B cell (primary cell): Measurements from ENCODE around the gene TRAPPC14. TPM values are rescaled to one million over a fixed set of nuclear protein-coding genes. Genes with fewer than 3 reads are reported as not detected.

Experiments
- ATAC-seq: fragments of 200-7000 bp; cut with Tn5 transposase; one replicate; pipeline ENCODE4 v1.10.0; 2021; ENCODE audit warnings: low read depth, mild to moderate bottlenecking, moderate number of reproducible peaks, moderate library complexity
- CTCF ChIA-PET: fragments of 350-600 bp; sonication (Branson Sonifier 250); formaldehyde crosslinking; loops from one replicate; lab custom pipeline; 2021; ENCODE audit warnings: antibody characterized with exemption, inconsistent platforms; lab: Charles Lee
- POLR2A ChIA-PET: fragments of 350-600 bp; sonication (Branson Sonifier 250); formaldehyde crosslinking; loops from one replicate; lab custom pipeline; 2021; ENCODE audit warnings: antibody characterized with exemption; lab: Charles Lee
- DNase-seq: peaks from one replicate; pipeline ENCODE4 v3.0.0; 2013
- H2AFZ ChIP-seq: 2 replicates; pipeline ENCODE4 v1.6.1; 2012; ENCODE audit warnings: mild to moderate bottlenecking, low read depth, low read length; ENCODE audit not compliant: insufficient read depth, poor library complexity, severe bottlenecking
- H3K27ac ChIP-seq, 2 donors: 1 replicate in 1 of 2; 2 replicates in 1 of 2; pipeline ENCODE4 v1.5.1; 2012 to 2013; ENCODE audit warnings: low read length in 2 of 2, mild to moderate bottlenecking in 2 of 2, moderate library complexity in 1 of 2
- H3K27me3 ChIP-seq, 4 experiments: fragments of 200-600 bp in 1 of 4; sonication (generic) in 1 of 4; replicated peaks in 1 of 4; 1 replicate in 2 of 4; 2 replicates in 2 of 4; pipeline versions ENCODE4 v1.6.1 to v1.7.0; 2013 to 2016; ENCODE audit warnings: low read length in 3 of 4, mild to moderate bottlenecking in 2 of 4, mixed read lengths in 1 of 4, moderate library complexity in 1 of 4; ENCODE audit not compliant: insufficient read depth in 4 of 4, control insufficient read depth in 3 of 4; ENCODE audit errors: control extremely low read depth in 1 of 4
- H3K36me3 ChIP-seq, 2 experiments: replicated peaks in 1 of 2; 1 replicate in 1 of 2; 2 replicates in 1 of 2; pipeline versions ENCODE4 v1.6.1 to v1.7.1; 2013; ENCODE audit warnings: low read length in 1 of 2; ENCODE audit not compliant: insufficient read depth in 2 of 2, control insufficient read depth in 1 of 2; ENCODE audit errors: control extremely low read depth in 1 of 2, extremely low read depth in 1 of 2
- H3K4me1 ChIP-seq, 2 donors: fragments of 200-600 bp in 1 of 2; sonication (generic) in 1 of 2; 1 replicate in 1 of 2; 2 replicates in 1 of 2; pipeline versions ENCODE4 v1.5.1 to v1.6.1; 2013 to 2017; ENCODE audit warnings: low read length in 2 of 2; ENCODE audit not compliant: control insufficient read depth in 2 of 2, insufficient read depth in 2 of 2
- H3K4me2 ChIP-seq: replicated peaks from 2 replicates; pipeline ENCODE3; 2012; ENCODE audit warnings: mild to moderate bottlenecking, low read depth, low read length; ENCODE audit not compliant: poor library complexity, severe bottlenecking
- H3K4me3 ChIP-seq, 5 experiments: fragments of 200-600 bp in 1 of 5; sonication (generic) in 1 of 5; 1 replicate in 3 of 5; 2 replicates in 2 of 5; pipeline versions ENCODE4 v1.5.1 to v1.7.0; 2011 to 2016; ENCODE audit warnings: low read length in 4 of 5, mild to moderate bottlenecking in 4 of 5, low read depth in 2 of 5, control low read depth in 1 of 5, moderate library complexity in 1 of 5; ENCODE audit not compliant: insufficient read depth in 1 of 5; ENCODE audit errors: control extremely low read depth in 1 of 5, extremely low read depth in 1 of 5
- H3K79me2 ChIP-seq: fragments of 200-600 bp; sonication (generic); one replicate; pipeline ENCODE4 v1.6.0; 2016; ENCODE audit warnings: low read length; ENCODE audit not compliant: control insufficient read depth, insufficient read depth
- H3K9ac ChIP-seq: fragments of 200-600 bp; sonication (generic); 2 replicates; pipeline ENCODE4 v1.6.1; 2017; ENCODE audit warnings: mild to moderate bottlenecking, low read length, moderate library complexity
- H3K9me3 ChIP-seq, 3 donors: one replicate each; pipeline versions ENCODE4 v1.6.1 to v1.7.1; 2013; ENCODE audit warnings: low read length in 2 of 3; ENCODE audit not compliant: control insufficient read depth in 2 of 3, insufficient read depth in 1 of 3; ENCODE audit errors: control extremely low read depth in 1 of 3
- H4K20me1 ChIP-seq: 2 replicates; pipeline ENCODE4 v1.6.0; 2012; ENCODE audit warnings: mild to moderate bottlenecking, low read length; ENCODE audit not compliant: insufficient read depth, control insufficient read depth, poor library complexity, severe bottlenecking
- H3K27ac Mint-ChIP-seq: one replicate; pipeline ENCODE4 v1.8.0; 2021; ENCODE audit warnings: mixed read lengths
- H3K27me3 Mint-ChIP-seq: one replicate; pipeline ENCODE4 v1.8.0; 2021; ENCODE audit warnings: mixed read lengths
- H3K4me1 Mint-ChIP-seq: one replicate; pipeline ENCODE4 v1.8.0; 2021; ENCODE audit warnings: mixed read lengths
- H3K4me3 Mint-ChIP-seq: one replicate; pipeline ENCODE4 v1.8.0; 2021; ENCODE audit warnings: mixed read lengths
- H3K9me3 Mint-ChIP-seq: one replicate; pipeline ENCODE4 v1.8.0; 2022; ENCODE audit warnings: mixed read lengths; ENCODE audit not compliant: insufficient read depth
- EZH2 ChIP-seq: IDR thresholded peaks from 2 replicates; pipeline ENCODE4 v1.6.1; 2012; ENCODE audit warnings: borderline replicate concordance, low read depth, mild to moderate bottlenecking, moderate library complexity, low read length; ENCODE audit not compliant: insufficient read depth, poor library complexity, severe bottlenecking
- WGBS: methylation state at CpG from one replicate; pipeline ENCODE4 v1.1.5; 2013; ENCODE audit warnings: missing lambda C conversion rate; ENCODE audit not compliant: insufficient coverage; 5-methylcytosine and 5-hydroxymethylcytosine counted together
- intact Hi-C: fragments of 100-400 bp; cut with micrococcal nuclease; formaldehyde crosslinking; loops from one replicate; pipeline ENCODE4 v1.10.0; 2022
- polyA plus RNA-seq: library from polyadenylated mRNA; depleted of rRNA; stranded (reverse); fragments of >200 nt; gene quantifications from 2 replicates; pipeline ENCODE4 v1.2.3, GENCODE V29; 2012
- total RNA-seq, 2 donors: library from RNA; stranded (reverse); fragments of 120-200 nt in 1 of 2; gene quantifications; 1 replicate in 1 of 2; 2 replicates in 1 of 2; pipeline versions ENCODE4 v1.2.3 to v1.2.4, GENCODE V29; 2013 to 2022
- TF ChIP-seq, protein P1 (sequence below): fragments of 200-600 bp; IDR thresholded peaks from one replicate; pipeline ENCODE4 v1.8.0; 2022; ENCODE audit warnings: antibody characterized with exemption, mild to moderate bottlenecking

Gene TRAPPC14
- total and polyA plus RNA-seq, 2 donors (not counting 1 experiment from before 2014, with no cell fraction given): 64.8 to 71.2 TPM

- POLR2A ChIA-PET: interaction anchor here (0.7 to 2.9 kb wide), 2 partner anchors 11 to 30 kb away, joined by 5 to 16 read pairs; partner anchors contain the start of gene LAMTOR4
- H3K9ac ChIP-seq: peak overlapping the region; percentile 95
- peak overlapping the region; percentile 97 for H2AFZ ChIP-seq
- WGBS: 60% methylated on average over 1 of the region's 7 CpGs
- H3K4me2 ChIP-seq: peak overlapping the region; percentile 92
- Mint-ChIP-seq H3K9me3 (no peaks in the 10 kb centered on the region), H3K4me3 (peak overlapping the region; percentile 89), H3K4me1 (peaks cover 36% of the 10 kb centered on the region), H3K27ac (peak overlapping the region; percentile 90), H3K27me3 (no peaks in the 10 kb centered on the region)
- H3K4me3 ChIP-seq: peak overlapping the region; percentile 56 to 95 (median 73)
- H3K79me2 ChIP-seq: peaks cover 18% of the 10 kb centered on the region
- H3K36me3 ChIP-seq: peaks cover 0 to 34% of the 10 kb centered on the region in 2 experiments
- TF ChIP-seq EZH2: no peak
- TF ChIP-seq, protein P1, sequence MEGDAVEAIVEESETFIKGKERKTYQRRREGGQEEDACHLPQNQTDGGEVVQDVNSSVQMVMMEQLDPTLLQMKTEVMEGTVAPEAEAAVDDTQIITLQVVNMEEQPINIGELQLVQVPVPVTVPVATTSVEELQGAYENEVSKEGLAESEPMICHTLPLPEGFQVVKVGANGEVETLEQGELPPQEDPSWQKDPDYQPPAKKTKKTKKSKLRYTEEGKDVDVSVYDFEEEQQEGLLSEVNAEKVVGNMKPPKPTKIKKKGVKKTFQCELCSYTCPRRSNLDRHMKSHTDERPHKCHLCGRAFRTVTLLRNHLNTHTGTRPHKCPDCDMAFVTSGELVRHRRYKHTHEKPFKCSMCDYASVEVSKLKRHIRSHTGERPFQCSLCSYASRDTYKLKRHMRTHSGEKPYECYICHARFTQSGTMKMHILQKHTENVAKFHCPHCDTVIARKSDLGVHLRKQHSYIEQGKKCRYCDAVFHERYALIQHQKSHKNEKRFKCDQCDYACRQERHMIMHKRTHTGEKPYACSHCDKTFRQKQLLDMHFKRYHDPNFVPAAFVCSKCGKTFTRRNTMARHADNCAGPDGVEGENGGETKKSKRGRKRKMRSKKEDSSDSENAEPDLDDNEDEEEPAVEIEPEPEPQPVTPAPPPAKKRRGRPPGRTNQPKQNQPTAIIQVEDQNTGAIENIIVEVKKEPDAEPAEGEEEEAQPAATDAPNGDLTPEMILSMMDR: no peak
- H3K27ac ChIP-seq: peak overlapping the region; percentile 68 to 84
- no peak for ATAC-seq
- no peaks in the 10 kb centered on the region for H3K27me3 ChIP-seq
- H4K20me1 ChIP-seq: peaks cover 28% of the 10 kb centered on the region
- intact Hi-C loops: loop anchor here (5.0 kb wide), 2 partner anchors 33 to 178 kb away; no protein-coding TSS in a partner anchor
- H3K4me1 ChIP-seq: peaks cover 22 to 26% of the 10 kb centered on the region in 2 donors
- CTCF ChIA-PET: interaction anchor here (0.5 to 5.1 kb wide), 5 partner anchors 8 to 31 kb away, joined by 3 to 18 read pairs (median 5); no protein-coding TSS in a partner anchor
- H3K9me3 ChIP-seq: no peaks in the 10 kb centered on the region
- peak; percentile 12 for DNase-seq
These were observed 638 bp upstream of the TRAPPC14 start for GRCh38 chr7:100159099-100159623.
